Nephron (organoid): ENCODE results near the gene ADAMTS19.

Source experiments
- H3K27ac Mint-ChIP-seq, 3 experiments: 2 replicates each; pipeline ENCODE4 v1.8.0; 2020; ENCODE audit warnings: mixed read lengths in 3 of 3, mild to moderate bottlenecking in 2 of 3, moderate library complexity in 1 of 3
- H3K27me3 Mint-ChIP-seq: 2 replicates; pipeline ENCODE4 v1.8.0; 2021; ENCODE audit warnings: low read depth, mild to moderate bottlenecking, moderate library complexity, mixed read lengths
- H3K36me3 Mint-ChIP-seq: 2 replicates; pipeline ENCODE4 v1.8.0; 2020; ENCODE audit warnings: low read depth, mixed read lengths
- H3K4me1 Mint-ChIP-seq: 2 replicates; pipeline ENCODE4 v1.8.0; 2020; ENCODE audit warnings: mixed read lengths
- H3K4me3 Mint-ChIP-seq, 3 experiments: 2 replicates each; pipeline ENCODE4 v1.8.0; 2020; ENCODE audit warnings: mild to moderate bottlenecking in 3 of 3, mixed read lengths in 3 of 3, moderate library complexity in 2 of 3
- H3K9me3 Mint-ChIP-seq: 2 replicates; pipeline ENCODE4 v1.8.0; 2020; ENCODE audit warnings: mixed read lengths
- TF ChIP-seq, protein P1 (sequence below), 3 experiments: fragments of 200-600 bp; sonication (generic); IDR thresholded peaks; one replicate each; pipeline ENCODE4 v1.5.0; 2021; ENCODE audit warnings: antibody characterized with exemption in 3 of 3; ENCODE audit not compliant: unreplicated experiment in 3 of 3

ADAMTS19 gene

DNA sequence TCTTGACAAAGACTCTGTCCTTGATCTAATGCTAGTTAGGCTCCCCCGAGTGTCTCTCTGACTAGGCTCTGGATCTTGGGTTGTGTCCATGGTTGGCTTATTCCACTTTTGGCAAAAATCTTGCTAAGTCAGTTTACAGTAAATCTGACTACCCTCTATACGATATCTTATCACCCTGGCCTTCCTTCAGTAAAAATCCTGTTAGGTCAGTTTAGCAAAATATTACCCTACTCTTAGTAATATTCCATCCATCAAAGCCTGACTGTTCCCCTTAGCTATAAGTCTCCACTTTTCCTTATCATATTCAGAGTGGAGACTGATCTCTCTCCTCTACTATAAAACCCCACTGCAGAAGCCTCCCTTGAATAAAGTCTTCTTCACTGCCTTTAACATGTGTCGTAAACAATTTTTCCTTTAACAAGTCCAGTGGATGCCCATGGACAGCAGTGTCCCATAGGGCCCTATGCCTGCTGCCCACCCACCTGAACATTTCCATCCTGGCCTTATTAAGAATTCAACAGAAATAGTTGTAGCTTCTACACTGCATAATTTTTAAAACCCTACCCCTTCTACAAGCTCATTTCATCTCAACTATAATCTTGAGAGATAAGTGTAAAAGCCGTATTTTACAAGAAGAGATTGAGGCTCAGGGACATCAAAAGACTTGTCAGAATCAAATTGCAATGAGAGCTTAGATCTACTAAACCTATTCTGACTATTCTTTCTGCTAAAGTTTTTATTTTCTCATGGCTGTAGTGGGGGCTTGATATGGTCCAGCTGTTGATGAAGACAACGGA is 310.1 kb downstream of the ADAMTS19 start:
- TF ChIP-seq, protein P1, sequence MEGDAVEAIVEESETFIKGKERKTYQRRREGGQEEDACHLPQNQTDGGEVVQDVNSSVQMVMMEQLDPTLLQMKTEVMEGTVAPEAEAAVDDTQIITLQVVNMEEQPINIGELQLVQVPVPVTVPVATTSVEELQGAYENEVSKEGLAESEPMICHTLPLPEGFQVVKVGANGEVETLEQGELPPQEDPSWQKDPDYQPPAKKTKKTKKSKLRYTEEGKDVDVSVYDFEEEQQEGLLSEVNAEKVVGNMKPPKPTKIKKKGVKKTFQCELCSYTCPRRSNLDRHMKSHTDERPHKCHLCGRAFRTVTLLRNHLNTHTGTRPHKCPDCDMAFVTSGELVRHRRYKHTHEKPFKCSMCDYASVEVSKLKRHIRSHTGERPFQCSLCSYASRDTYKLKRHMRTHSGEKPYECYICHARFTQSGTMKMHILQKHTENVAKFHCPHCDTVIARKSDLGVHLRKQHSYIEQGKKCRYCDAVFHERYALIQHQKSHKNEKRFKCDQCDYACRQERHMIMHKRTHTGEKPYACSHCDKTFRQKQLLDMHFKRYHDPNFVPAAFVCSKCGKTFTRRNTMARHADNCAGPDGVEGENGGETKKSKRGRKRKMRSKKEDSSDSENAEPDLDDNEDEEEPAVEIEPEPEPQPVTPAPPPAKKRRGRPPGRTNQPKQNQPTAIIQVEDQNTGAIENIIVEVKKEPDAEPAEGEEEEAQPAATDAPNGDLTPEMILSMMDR (IDR thresholded peaks at IDR 0.05; ENCODE audit: unreplicated experiment in 3 of 3) = no peak
- Mint-ChIP-seq H3K4me3 (peak overlapping the region in 1 of 3 experiments; percentile 4), H3K9me3 (no peaks in the 10 kb centered on the region), H3K27ac (peak overlapping the region; percentile 66 to 85 (median 72)), H3K36me3 (no peaks in the 10 kb centered on the region), H3K27me3 (no peaks in the 10 kb centered on the region), H3K4me1 (peaks cover 33% of the 10 kb centered on the region)

DNA sequence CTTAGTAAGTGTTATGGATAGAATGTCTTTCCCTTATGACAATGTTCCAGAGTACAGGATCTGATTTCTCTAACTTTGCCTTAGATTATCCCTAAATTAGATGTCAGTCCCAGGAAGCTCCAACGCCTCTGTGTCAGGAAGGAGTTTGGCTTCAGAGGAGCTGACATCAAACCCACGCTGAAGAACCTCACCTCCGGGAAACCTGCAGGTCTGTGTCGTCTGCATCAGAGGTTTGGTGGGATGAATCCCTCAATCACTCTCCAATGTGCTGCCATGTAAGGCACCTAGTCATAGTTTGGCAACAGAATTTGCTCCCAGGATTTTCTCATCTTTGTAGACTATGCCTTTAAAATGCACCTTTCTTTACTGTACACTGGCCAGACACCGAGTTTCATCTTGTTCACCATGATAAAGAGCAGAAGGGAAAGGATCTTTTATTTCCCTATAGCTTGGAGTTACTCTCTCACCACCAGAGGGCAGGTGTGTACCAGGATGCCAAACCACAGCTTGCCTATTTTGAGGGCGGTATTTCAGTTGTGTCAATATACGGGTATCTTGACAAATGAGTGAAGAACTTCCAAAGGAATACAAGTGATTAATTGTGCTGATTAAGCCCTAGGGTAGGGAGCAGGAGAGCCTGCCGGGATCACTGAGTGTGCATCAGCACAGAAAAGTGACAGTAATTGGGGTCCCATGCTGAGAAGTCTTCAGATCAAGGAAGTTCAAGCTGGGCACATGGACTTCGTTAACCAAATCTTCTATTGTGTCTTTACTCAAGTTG is 311.1 kb downstream of the ADAMTS19 start:
- Mint-ChIP-seq H3K4me3 (no peak overlapping the region), H3K27me3 (no peaks in the 10 kb centered on the region), H3K27ac (peak overlapping the region; percentile 66 to 85 (median 72)), H3K4me1 (peaks cover 33% of the 10 kb centered on the region), H3K9me3 (no peaks in the 10 kb centered on the region), H3K36me3 (no peaks in the 10 kb centered on the region)
- TF ChIP-seq, protein P1 (IDR thresholded peaks at IDR 0.05; ENCODE audit: unreplicated experiment in 3 of 3) = peak; percentile 79 to 91 (median 81)

DNA sequence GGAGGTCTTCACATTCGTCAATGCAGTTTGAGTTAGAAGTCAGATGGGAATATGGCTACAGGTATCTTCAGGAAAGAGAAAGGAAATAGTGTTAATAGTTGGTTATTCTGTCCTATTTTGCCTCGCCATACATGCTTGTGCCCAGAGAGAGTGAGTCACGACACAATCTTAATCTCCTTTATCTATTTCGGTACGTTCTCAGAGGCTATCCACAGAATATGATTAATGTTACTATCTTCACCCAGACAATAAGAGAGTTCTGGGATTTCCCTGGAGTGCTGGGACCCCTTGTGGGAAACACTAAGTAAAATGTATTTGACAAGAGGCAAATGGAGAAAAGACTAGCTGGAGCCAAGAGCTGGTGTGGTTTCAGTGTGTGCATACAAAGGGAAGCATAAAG is 313.3 kb downstream of the ADAMTS19 start:
- Mint-ChIP-seq H3K4me3 (no peak overlapping the region), H3K27ac (peak overlapping the region in 2 of 3 experiments; percentile 20 to 71), H3K4me1 (peaks cover 28% of the 10 kb centered on the region), H3K36me3 (no peaks in the 10 kb centered on the region), H3K9me3 (no peaks in the 10 kb centered on the region), H3K27me3 (no peaks in the 10 kb centered on the region)
- TF ChIP-seq, protein P1 (IDR thresholded peaks at IDR 0.05; ENCODE audit: unreplicated experiment in 3 of 3) = no peak

- Mint-ChIP-seq H3K36me3 (no peaks in the 10 kb centered on the region), H3K4me3 (no peak overlapping the region), H3K4me1 (no peaks in the 10 kb centered on the region), H3K9me3 (no peaks in the 10 kb centered on the region), H3K27me3 (no peaks in the 10 kb centered on the region), H3K27ac (no peak overlapping the region)
- TF ChIP-seq, protein P1 (IDR thresholded peaks at IDR 0.05; ENCODE audit: unreplicated experiment in 3 of 3) = no peak
These were observed 321.5 kb downstream of the ADAMTS19 start for GRCh38 chr5:129781594-129781993.
